GM12872 (cell line): ENCODE data around the gene NFIX.

ENCODE experiments used
- CTCF ChIP-seq: IDR thresholded peaks from 3 replicates; pipeline ENCODE4 v1.5.1; 2011; ENCODE audit warnings: low read depth, mild to moderate bottlenecking, low read length, moderate library complexity; ENCODE audit not compliant: insufficient read depth

The NFIX gene

GRCh38 chr19:13122275-13122878, 127.1 kb downstream of the NFIX start:
- no peak for TF ChIP-seq CTCF

- no peak for TF ChIP-seq CTCF
Observed at GRCh38 chr19:13122980-13123957, 128.0 kb downstream of the NFIX start.

- no peak for TF ChIP-seq CTCF
Observed at GRCh38 chr19:13127051-13127450, 131.8 kb downstream of the NFIX start.

GRCh38 chr19:13127811-13128575, 132.7 kb downstream of the NFIX start:
- TF ChIP-seq CTCF = no peak

- no peak for TF ChIP-seq CTCF
Observed at GRCh38 chr19:13128583-13128982, 133.3 kb downstream of the NFIX start.

GRCh38 chr19:13129384-13129783, 134.1 kb downstream of the NFIX start:
- no peak for TF ChIP-seq CTCF
